ENCODE data around the gene RNASEH2A. TPM values are rescaled to one million over a fixed set of nuclear protein-coding genes. Genes with fewer than 3 reads are reported as not detected.

Gene RNASEH2A
- polyA plus RNA-seq, 1 donor (not counting 4 experiments of a cell fraction or from before 2014, with no cell fraction given) = 19.7 TPM

- H3K4me2 ChIP-seq (ENCODE audit: control insufficient read depth, extremely low read depth, insufficient read depth, low read depth, low read length) = peak overlapping the region; percentile 93
- TF ChIP-seq EZH2 (IDR thresholded peaks at IDR 0.05; ENCODE audit: low read length) (no peak), CTCF (optimal IDR thresholded peaks at IDR 0.05 in 1 of 3, IDR thresholded peaks at IDR 0.05 in 1 of 3, conservative IDR thresholded peaks at IDR 0.05 in 1 of 3; ENCODE audit: extremely low read depth in 1 of 3, insufficient read depth in 2 of 3, low read length in 3 of 3) (no peak)
- H3K9ac ChIP-seq (ENCODE audit: control insufficient read depth, extremely low read depth, insufficient read depth, low read length) = peak overlapping the region; percentile 79
- H3K4me1 ChIP-seq (ENCODE audit: control insufficient read depth, extremely low read depth, insufficient read depth, low read length) = peaks cover 42% of the 10 kb centered on the region
- peak overlapping the region; percentile 85 for H3K27ac ChIP-seq (ENCODE audit: control insufficient read depth, insufficient read depth, low read length)
- FAIRE-seq = no peak
- no peaks in the 10 kb centered on the region for H3K9me3 ChIP-seq (ENCODE audit: control insufficient read depth, low read depth, low read length)
- no peak for DNase-seq (ENCODE audit: low read depth, low spot score)
- H2AFZ ChIP-seq (ENCODE audit: control insufficient read depth, low read length) = peak overlapping the region; percentile 73
- peaks cover 2 to 5% of the 10 kb centered on the region in 2 experiments for H3K36me3 ChIP-seq (ENCODE audit: control insufficient read depth in 2 of 2, extremely low read depth in 1 of 2, insufficient read depth in 2 of 2, low read length in 2 of 2)
- peaks cover 3% of the 10 kb centered on the region for H3K79me2 ChIP-seq (ENCODE audit: control insufficient read depth, insufficient read depth, low read length)
- no peaks in the 10 kb centered on the region for H3K9me1 ChIP-seq (ENCODE audit: control insufficient read depth, extremely low read depth, insufficient read depth, low read length)
- H4K20me1 ChIP-seq (ENCODE audit: control insufficient read depth, extremely low read depth, insufficient read depth, low read length) = no peaks in the 10 kb centered on the region
- dilution Hi-C loops (cut with MboI; ENCODE audit: extremely low pct_ligation_motif_present, low sequenced_read_pairs) = no loop called here
- no peaks in the 10 kb centered on the region for H3K27me3 ChIP-seq (ENCODE audit: control insufficient read depth, extremely low read depth, insufficient read depth, low read length)
- H3K4me3 ChIP-seq (ENCODE audit: control insufficient read depth in 2 of 3, extremely low read depth in 1 of 3, insufficient read depth in 2 of 3, low read depth in 1 of 3, low read length in 3 of 3) = peak overlapping the region; percentile 57 to 86 (median 76)
Observed at GRCh38 chr19:12778017-12778904, 28.1 kb upstream of the RNASEH2A start.

- H3K27me3 ChIP-seq (ENCODE audit: control insufficient read depth, extremely low read depth, insufficient read depth, low read length) = no peaks in the 10 kb centered on the region
- H3K9me3 ChIP-seq (ENCODE audit: control insufficient read depth, low read depth, low read length) = no peaks in the 10 kb centered on the region
- no peaks in the 10 kb centered on the region for H3K9me1 ChIP-seq (ENCODE audit: control insufficient read depth, extremely low read depth, insufficient read depth, low read length)
- H3K4me3 ChIP-seq (ENCODE audit: control insufficient read depth in 2 of 3, extremely low read depth in 1 of 3, insufficient read depth in 2 of 3, low read depth in 1 of 3, low read length in 3 of 3) = peak overlapping the region; percentile 57 to 86 (median 76)
- peak overlapping the region; percentile 73 for H2AFZ ChIP-seq (ENCODE audit: control insufficient read depth, low read length)
- dilution Hi-C loops (cut with MboI; ENCODE audit: extremely low pct_ligation_motif_present, low sequenced_read_pairs) = no loop called here
- peaks cover 2 to 5% of the 10 kb centered on the region in 2 experiments for H3K36me3 ChIP-seq (ENCODE audit: control insufficient read depth in 2 of 2, extremely low read depth in 1 of 2, insufficient read depth in 2 of 2, low read length in 2 of 2)
- FAIRE-seq (no peak), DNase-seq (ENCODE audit: low read depth, low spot score) (no peak)
- H3K4me1 ChIP-seq (ENCODE audit: control insufficient read depth, extremely low read depth, insufficient read depth, low read length) = peaks cover 45% of the 10 kb centered on the region
- peaks cover 3% of the 10 kb centered on the region for H3K79me2 ChIP-seq (ENCODE audit: control insufficient read depth, insufficient read depth, low read length)
- H4K20me1 ChIP-seq (ENCODE audit: control insufficient read depth, extremely low read depth, insufficient read depth, low read length) = no peaks in the 10 kb centered on the region
- H3K9ac ChIP-seq (ENCODE audit: control insufficient read depth, extremely low read depth, insufficient read depth, low read length) = peak overlapping the region; percentile 79
- H3K4me2 ChIP-seq (ENCODE audit: control insufficient read depth, extremely low read depth, insufficient read depth, low read depth, low read length) = peak overlapping the region; percentile 93
- H3K27ac ChIP-seq (ENCODE audit: control insufficient read depth, insufficient read depth, low read length) = peak overlapping the region; percentile 85
- TF ChIP-seq EZH2 (IDR thresholded peaks at IDR 0.05; ENCODE audit: low read length) (no peak), CTCF (optimal IDR thresholded peaks at IDR 0.05 in 1 of 3, IDR thresholded peaks at IDR 0.05 in 1 of 3, conservative IDR thresholded peaks at IDR 0.05 in 1 of 3; ENCODE audit: extremely low read depth in 1 of 3, insufficient read depth in 2 of 3, low read length in 3 of 3) (no peak)
Observed at GRCh38 chr19:12778905-12779161, 27.6 kb upstream of the RNASEH2A start.
